SH-SY5Y (cell line): Measurements from ENCODE around the gene KLHL3.

ENCODE experiments used
- GATA2 ChIP-seq: IDR thresholded peaks from 2 replicates; pipeline ENCODE4 v1.6.1; 2011; ENCODE audit warnings: mild to moderate bottlenecking, low read depth, low read length
- GATA3 ChIP-seq: IDR thresholded peaks from 2 replicates; pipeline ENCODE4 v1.6.1; 2011; ENCODE audit warnings: low read depth, mild to moderate bottlenecking, low read length, moderate library complexity

Gene KLHL3

GRCh38 chr5:137753691-137754187 lies 17.9 kb upstream of the KLHL3 start:
- no peak for TF ChIP-seq GATA2
- TF ChIP-seq GATA3 = no peak

- TF ChIP-seq GATA3 (no peak), GATA2 (no peak)
These were observed 17.2 kb upstream of the KLHL3 start for GRCh38 chr5:137752905-137753690.

GRCh38 chr5:137751869-137752491 lies 16.1 kb upstream of the KLHL3 start:
- no peak for TF ChIP-seq GATA2
- TF ChIP-seq GATA3 = no peak

- no peak for TF ChIP-seq GATA3
- TF ChIP-seq GATA2 = no peak
These were observed 14.5 kb upstream of the KLHL3 start for GRCh38 chr5:137750436-137750835.

GRCh38 chr5:137747848-137748247 lies 12.0 kb upstream of the KLHL3 start:
- TF ChIP-seq GATA2 = no peak

GRCh38 chr5:137743031-137743640 lies 7.2 kb upstream of the KLHL3 start:
- TF ChIP-seq GATA3 (no peak), GATA2 (no peak)

GRCh38 chr5:137741718-137742117 lies 5.8 kb upstream of the KLHL3 start:
- TF ChIP-seq GATA3 (no peak), GATA2 (no peak)

GRCh38 chr5:137739737-137740136 lies 3.8 kb upstream of the KLHL3 start:
- TF ChIP-seq GATA2 (no peak), GATA3 (no peak)

- no peak for TF ChIP-seq GATA3
These were observed 3.1 kb upstream of the KLHL3 start for GRCh38 chr5:137738947-137739346.

- no peak for TF ChIP-seq GATA2
- TF ChIP-seq GATA3 = no peak
These were observed 1.7 kb upstream of the KLHL3 start for GRCh38 chr5:137737349-137738131.

GRCh38 chr5:137736496-137736895 lies 607 bp upstream of the KLHL3 start:
- TF ChIP-seq GATA3 (no peak), GATA2 (no peak)

- TF ChIP-seq GATA3 = no peak
- TF ChIP-seq GATA2 = no peak
These were observed 831 bp downstream of the KLHL3 start for GRCh38 chr5:137734962-137735554.

GRCh38 chr5:137734331-137734730 lies 1.6 kb downstream of the KLHL3 start:
- TF ChIP-seq GATA3 (no peak), GATA2 (no peak)

- no peak for TF ChIP-seq GATA2
- TF ChIP-seq GATA3 = no peak
These were observed 2.0 kb downstream of the KLHL3 start for GRCh38 chr5:137733922-137734321.
